ENCODE measurements around the gene RNU1-4.
"Not testable (repeated sequence)": the region's sequence is repeated elsewhere in the genome, so short reads cannot be mapped to it uniquely, and the experiment has no call there.

GRCh38 chr1:16755932-16756331 lies 15.6 kb downstream of the RNU1-4 start:
- TF ChIP-seq POLR2A, CTCF, POLR2AphosphoS5 (IDR thresholded peaks at IDR 0.05): not testable (repeated sequence)

Data from prostate gland (tissue), 2 donors.